Astrocyte (in vitro differentiated cells and primary cell): ENCODE data around the gene MRPS6.

Experiments used
- EZH2 ChIP-seq: IDR thresholded peaks from 2 replicates; pipeline ENCODE4 v1.6.1; 2012; ENCODE audit warnings: mild to moderate bottlenecking, low read length, inconsistent platforms; ENCODE audit not compliant: insufficient read depth
- TF ChIP-seq, protein P1 (sequence below): IDR thresholded peaks from 2 replicates; pipeline ENCODE4 v1.5.1; 2011; ENCODE audit warnings: low read depth, mild to moderate bottlenecking, inconsistent platforms, low read length, moderate library complexity; ENCODE audit not compliant: insufficient read depth

DNA sequence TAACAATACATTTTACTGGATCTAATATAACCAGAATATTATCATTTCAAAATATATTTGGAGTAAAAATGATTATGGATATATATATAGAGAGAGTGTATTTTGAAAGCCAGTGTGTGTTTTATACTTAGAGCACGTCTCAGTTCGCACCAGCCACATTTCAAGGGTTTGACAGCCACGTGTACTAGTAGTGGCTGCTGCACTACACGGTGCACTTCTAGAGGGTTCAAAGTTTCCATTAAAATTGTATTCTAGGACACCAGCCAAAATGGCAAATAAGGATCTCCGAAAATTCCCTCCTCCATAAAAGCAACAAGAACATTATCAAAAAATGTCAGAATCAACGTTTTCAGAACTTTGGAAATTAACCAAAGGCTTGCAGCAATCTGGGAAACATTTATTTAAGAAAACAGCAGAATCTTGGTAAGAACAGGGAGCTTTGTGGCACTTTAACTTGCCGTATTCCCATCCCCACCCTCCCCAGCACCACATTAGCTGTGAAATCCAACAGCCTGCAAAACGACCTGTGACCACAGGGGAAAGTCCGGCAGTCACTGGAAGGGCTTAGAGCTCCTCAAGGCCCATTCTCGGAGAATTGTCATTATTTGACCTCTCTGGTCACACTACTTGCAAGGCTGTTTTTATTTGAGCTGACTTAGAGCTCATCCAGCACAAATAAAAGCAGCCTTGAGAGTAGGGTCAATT lies 33.5 kb upstream of the MRPS6 start:
- TF ChIP-seq, protein P1, sequence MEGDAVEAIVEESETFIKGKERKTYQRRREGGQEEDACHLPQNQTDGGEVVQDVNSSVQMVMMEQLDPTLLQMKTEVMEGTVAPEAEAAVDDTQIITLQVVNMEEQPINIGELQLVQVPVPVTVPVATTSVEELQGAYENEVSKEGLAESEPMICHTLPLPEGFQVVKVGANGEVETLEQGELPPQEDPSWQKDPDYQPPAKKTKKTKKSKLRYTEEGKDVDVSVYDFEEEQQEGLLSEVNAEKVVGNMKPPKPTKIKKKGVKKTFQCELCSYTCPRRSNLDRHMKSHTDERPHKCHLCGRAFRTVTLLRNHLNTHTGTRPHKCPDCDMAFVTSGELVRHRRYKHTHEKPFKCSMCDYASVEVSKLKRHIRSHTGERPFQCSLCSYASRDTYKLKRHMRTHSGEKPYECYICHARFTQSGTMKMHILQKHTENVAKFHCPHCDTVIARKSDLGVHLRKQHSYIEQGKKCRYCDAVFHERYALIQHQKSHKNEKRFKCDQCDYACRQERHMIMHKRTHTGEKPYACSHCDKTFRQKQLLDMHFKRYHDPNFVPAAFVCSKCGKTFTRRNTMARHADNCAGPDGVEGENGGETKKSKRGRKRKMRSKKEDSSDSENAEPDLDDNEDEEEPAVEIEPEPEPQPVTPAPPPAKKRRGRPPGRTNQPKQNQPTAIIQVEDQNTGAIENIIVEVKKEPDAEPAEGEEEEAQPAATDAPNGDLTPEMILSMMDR, result no peak
- no peak for TF ChIP-seq EZH2
